Prostate gland (tissue), 2 donors: Measurements from ENCODE around the gene ADGRL2.

Experiments
- CTCF ChIP-seq, 4 experiments: fragments of 200-600 bp in 2 of 4; fragments of 450-650 bp in 2 of 4; sonication (generic) in 2 of 4; IDR thresholded peaks; 1 replicate in 3 of 4; 2 replicates in 1 of 4; pipeline ENCODE4 v1.5.1; 2016 to 2019; ENCODE audit warnings: antibody characterized with exemption in 4 of 4, mild to moderate bottlenecking in 2 of 4, moderate library complexity in 2 of 4
- POLR2A ChIP-seq: fragments of 450-650 bp; IDR thresholded peaks from one replicate; pipeline ENCODE4 v1.6.1; 2016; ENCODE audit warnings: antibody characterized with exemption, mild to moderate bottlenecking
- POLR2AphosphoS5 ChIP-seq: sonication (generic); formaldehyde crosslinking; IDR thresholded peaks from one replicate; pipeline ENCODE4 v1.6.1; 2017; ENCODE audit warnings: antibody characterized with exemption

- TF ChIP-seq CTCF (IDR thresholded peaks at IDR 0.05) (no peak), POLR2A (no peak), POLR2AphosphoS5 (no peak)
Measured at GRCh38 chr1:81920886-81921285, 120.2 kb downstream of the ADGRL2 start.
